Measurements from ENCODE around the gene SYNC.
A peak's percentile ranks its signal among the peaks of the same experiment; 100 is the strongest.
"Not testable (repeated sequence)": the region's sequence is repeated elsewhere in the genome, so short reads cannot be mapped to it uniquely, and the experiment has no call there.

Gene SYNC

GRCh38 chr1:32693455-32694174 is 9.0 kb downstream of the SYNC start:
- DNase-seq = no peak

GRCh38 chr1:32686387-32686786 is 16.2 kb downstream of the SYNC start:
- DNase-seq = no peak

GRCh38 chr1:32685498-32685897 is 17.1 kb downstream of the SYNC start:
- DNase-seq = no peak

- DNase-seq = no peak
These were observed 18.3 kb downstream of the SYNC start for GRCh38 chr1:32684167-32684811.

GRCh38 chr1:32683397-32683796 is 19.2 kb downstream of the SYNC start:
- no peak for DNase-seq

- DNase-seq = no peak
These were observed 20.6 kb downstream of the SYNC start for GRCh38 chr1:32681999-32682398.

GRCh38 chr1:32681509-32681908 is 21.1 kb downstream of the SYNC start:
- no peak for DNase-seq

GRCh38 chr1:32680642-32681041 is 21.9 kb downstream of the SYNC start:
- no peak for DNase-seq

- DNase-seq = not testable (repeated sequence)
These were observed 22.6 kb downstream of the SYNC start for GRCh38 chr1:32679993-32680392.

GRCh38 chr1:32676945-32677344 is 25.6 kb downstream of the SYNC start:
- DNase-seq = no peak

GRCh38 chr1:32668716-32669115 is 33.9 kb downstream of the SYNC start:
- DNase-seq = not testable (repeated sequence)

GRCh38 chr1:32666901-32667566 is 35.5 kb downstream of the SYNC start:
- no peak for DNase-seq

- no peak for DNase-seq
These were observed 36.7 kb downstream of the SYNC start for GRCh38 chr1:32665915-32666314.

GRCh38 chr1:32659581-32659980 is 43.0 kb downstream of the SYNC start:
- no peak for DNase-seq

- DNase-seq = peak; percentile 16
These were observed 50.2 kb downstream of the SYNC start for GRCh38 chr1:32652244-32652962.

- no peak for DNase-seq
These were observed 51.0 kb downstream of the SYNC start for GRCh38 chr1:32651461-32652073.

- DNase-seq = peak; percentile 99
These were observed 51.7 kb downstream of the SYNC start, which contains the start of gene RBBP4 for GRCh38 chr1:32650752-32651460. Gene RBBP4, plus strand, starts transcription at chr1:32651208. Its CDS starts 99 bp downstream, at chr1:32651307.

- peak; percentile 99 for DNase-seq
These were observed 52.3 kb downstream of the SYNC start, which contains the start of gene ZBTB8OS for GRCh38 chr1:32650248-32650751. Gene ZBTB8OS, minus strand, starts transcription at chr1:32650550. Its CDS starts 21 bp downstream, at chr1:32650529.

GRCh38 chr1:32647308-32648134 is 55.0 kb downstream of the SYNC start:
- no peak for DNase-seq

GRCh38 chr1:32644426-32644825 is 58.1 kb downstream of the SYNC start:
- no peak for DNase-seq

All from hematopoietic multipotent progenitor cell treated with erythropoietin and hydrocortisone succinate and interleukin-3 and kit ligand, for 4 days (in vitro differentiated cells).